WTC11 (cell line): ENCODE results near the gene MBD3. TPM values are rescaled to one million over a fixed set of nuclear protein-coding genes. Genes with fewer than 3 reads are reported as not detected.
A peak's percentile ranks its signal among the peaks of the same experiment; 100 is the strongest.

Experiments used
- ATAC-seq: fragments of 200-7000 bp; cut with Tn5 transposase; 2 replicates; pipeline ENCODE4 v1.10.0; 2021; ENCODE audit warnings: mild to moderate bottlenecking, moderate library complexity
- CTCF ChIA-PET: fragments of 300-600 bp; sonication (Branson Sonifier 250); formaldehyde crosslinking; loops from one replicate; lab custom pipeline; 2021; ENCODE audit warnings: antibody characterized with exemption; lab: Charles Lee
- POLR2A ChIA-PET: fragments of 350-600 bp; sonication (Branson Sonifier 250); formaldehyde crosslinking; loops from one replicate; lab custom pipeline; 2021; ENCODE audit warnings: antibody characterized with exemption; lab: Charles Lee
- DNase-seq: peaks from one replicate; pipeline ENCODE4 v3.0.0; 2021; ENCODE audit warnings: low spot score
- H3K27ac Mint-ChIP-seq: 2 replicates; pipeline ENCODE4 v1.8.0; 2021; ENCODE audit warnings: mixed read lengths
- H3K27me3 Mint-ChIP-seq: 2 replicates; pipeline ENCODE4 v1.8.0; 2021; ENCODE audit warnings: low read depth, mild to moderate bottlenecking, moderate library complexity, mixed read lengths
- H3K36me3 Mint-ChIP-seq: 2 replicates; pipeline ENCODE4 v1.8.0; 2021; ENCODE audit warnings: mixed read lengths
- H3K4me1 Mint-ChIP-seq: 2 replicates; pipeline ENCODE4 v1.8.0; 2022; ENCODE audit warnings: mixed read lengths
- H3K4me3 Mint-ChIP-seq: 2 replicates; pipeline ENCODE4 v1.8.0; 2021; ENCODE audit warnings: mild to moderate bottlenecking, moderate library complexity, mixed read lengths
- H3K9me3 Mint-ChIP-seq: 2 replicates; pipeline ENCODE4 v1.8.0; 2021; ENCODE audit warnings: mixed read lengths
- JUN ChIP-seq: sonication (generic); formaldehyde crosslinking; IDR thresholded peaks from 2 replicates; pipeline ENCODE4 v1.8.0; 2023; ENCODE audit warnings: mild to moderate bottlenecking, missing genetic modification reagents
- SMAD4 ChIP-seq: sonication (generic); formaldehyde crosslinking; IDR thresholded peaks from 2 replicates; pipeline ENCODE4 v1.8.0; 2022; ENCODE audit warnings: mild to moderate bottlenecking, missing genetic modification reagents
- TEAD1 ChIP-seq: sonication (generic); formaldehyde crosslinking; IDR thresholded peaks from 2 replicates; pipeline ENCODE4 v1.8.0; 2022; ENCODE audit warnings: mild to moderate bottlenecking, missing genetic modification reagents
- TEAD4 ChIP-seq: sonication (generic); formaldehyde crosslinking; IDR thresholded peaks from 2 replicates; pipeline ENCODE4 v1.8.0; 2022; ENCODE audit warnings: mild to moderate bottlenecking, missing genetic modification reagents
- ZBTB21 ChIP-seq: sonication (generic); formaldehyde crosslinking; IDR thresholded peaks from 2 replicates; pipeline ENCODE4 v1.8.1; 2023; ENCODE audit warnings: mild to moderate bottlenecking, missing genetic modification reagents, borderline replicate concordance
- ZNF263 ChIP-seq: sonication (generic); formaldehyde crosslinking; IDR thresholded peaks from 2 replicates; pipeline ENCODE4 v1.8.1; 2022; ENCODE audit warnings: low read depth, mild to moderate bottlenecking, moderate library complexity, missing genetic modification reagents
- total RNA-seq: library from RNA; stranded (reverse); gene quantifications from 3 replicates; pipeline ENCODE4 v1.2.3, GENCODE V29; 2021

Gene MBD3
- total RNA-seq, 1 experiment from 2014 or later, result 90.2 TPM

DNA sequence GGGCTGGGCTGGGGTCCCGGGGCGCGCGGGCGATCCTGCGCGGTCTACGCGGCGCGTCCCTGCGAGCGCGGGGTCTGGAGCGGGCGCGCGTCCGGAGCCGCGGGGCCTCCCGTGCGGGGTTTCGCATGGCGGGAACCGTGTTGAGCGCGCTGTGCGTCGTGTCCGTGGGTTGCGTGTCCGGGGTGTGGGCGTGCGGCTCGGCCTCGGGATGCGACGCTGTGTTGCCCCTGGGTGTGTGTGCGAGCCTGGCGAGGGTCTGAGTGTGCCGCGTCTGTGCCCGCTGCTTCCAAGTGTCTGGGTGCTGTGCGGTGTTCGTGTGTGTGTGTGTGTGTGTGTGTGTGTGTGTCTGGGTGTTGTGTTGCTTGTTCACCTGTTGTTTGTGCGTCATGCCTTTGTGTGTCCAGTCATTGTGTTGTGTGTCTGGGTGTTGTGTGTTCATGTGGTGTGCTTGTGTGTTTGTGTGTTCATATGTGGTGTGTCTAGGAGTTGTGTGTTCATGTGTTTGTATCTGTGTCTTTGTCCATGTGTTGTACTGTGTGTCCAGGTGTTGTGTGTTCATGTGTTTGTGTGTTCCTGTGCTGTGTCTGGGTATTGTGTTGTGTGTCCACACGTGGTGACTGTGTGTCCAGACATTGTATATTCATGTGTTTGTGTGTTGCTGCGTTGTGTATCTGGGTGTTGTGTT lies 68.2 kb downstream of the MBD3 start:
- ChIA-PET POLR2A (no interaction called here), CTCF (interaction anchor here (0.6 to 1.4 kb wide), 4 partner anchors 10 to 66 kb away, joined by 3 to 7 read pairs (median 4); no protein-coding TSS in a partner anchor)

More for the DNA sequence above, 68.2 kb downstream of the MBD3 start:
- Mint-ChIP-seq H3K27ac (no peak overlapping the region), H3K4me1 (peaks cover 5% of the 10 kb centered on the region), H3K9me3 (no peaks in the 10 kb centered on the region), H3K36me3 (no peaks in the 10 kb centered on the region), H3K27me3 (peaks cover 48% of the 10 kb centered on the region), H3K4me3 (peak overlapping the region; percentile 68)
- no peak for DNase-seq
- peak; percentile 29 for ATAC-seq
- TF ChIP-seq ZNF263 (CRISPR knock-in tag) (no peak), JUN (CRISPR knock-in tag) (0 out of 2 replicates have a peak, but pooled peaks have one; percentile 48), TEAD4 (CRISPR knock-in tag) (0 out of 2 replicates have a peak, but pooled peaks have one; percentile 58), ZBTB21 (no peak), SMAD4 (CRISPR knock-in tag) (no peak), TEAD1 (CRISPR knock-in tag) (0 out of 2 replicates have a peak, but pooled peaks have one; percentile 28)
- TF ChIP-seq, all 79 proteins: peak for 3

Other genes with a start within 250 kb of the MBD3 start
- gene NDUFS7, start 209.0 kb downstream of the MBD3 start, total RNA-seq, result 136 to 149 TPM (median 139 TPM) in 3 replicates
- 27.7 to 33.6 TPM (median 28.9 TPM) in 3 replicates for gene GAMT, start 191.3 kb downstream of the MBD3 start, total RNA-seq
- 338 to 360 TPM (median 339 TPM) in 3 replicates for gene DAZAP1, start 185.3 kb downstream of the MBD3 start, total RNA-seq
- gene RPS15, start 154.5 kb downstream of the MBD3 start, total RNA-seq, result 1,932 to 2,169 TPM (median 2,158 TPM) in 3 replicates
- gene APC2, start 142.7 kb downstream of the MBD3 start, total RNA-seq, result 1.0 to 1.4 TPM (median 1.1 TPM) in 3 replicates
- 56.5 to 65.7 TPM (median 60.4 TPM) in 3 replicates for gene C19orf25, start 113.7 kb downstream of the MBD3 start, total RNA-seq
- gene PCSK4, start 102.5 kb downstream of the MBD3 start, total RNA-seq, result 18.6 to 22.4 TPM (median 21.5 TPM) in 3 replicates
- 17.0 to 19.5 TPM (median 19.1 TPM) in 3 replicates for gene REEP6, start 101.7 kb downstream of the MBD3 start, total RNA-seq
- gene ADAMTSL5, start 79.8 kb downstream of the MBD3 start, total RNA-seq, result 0.55 to 1.9 TPM (median 1.5 TPM) in 3 replicates
- 0.60 to 1.4 TPM (median 0.62 TPM) in 3 replicates for gene PLK5, start 68.8 kb downstream of the MBD3 start, total RNA-seq
- gene MEX3D, start 24.5 kb downstream of the MBD3 start, total RNA-seq, result 69.5 to 80.5 TPM (median 78.2 TPM) in 3 replicates
- gene UQCR11, start 12.6 kb upstream of the MBD3 start, total RNA-seq, result 195 to 198 TPM (median 196 TPM) in 3 replicates
- gene TCF3, start 59.8 kb upstream of the MBD3 start, total RNA-seq, result 323 to 350 TPM (median 324 TPM) in 3 replicates
- gene ONECUT3, start 160.6 kb upstream of the MBD3 start, total RNA-seq, result 0.04 TPM in 1 of 3 replicates, not detected in the others
- gene ATP8B3, start 219.4 kb upstream of the MBD3 start, total RNA-seq, result 5.5 to 8.2 TPM (median 8.0 TPM) in 3 replicates